AG10803 (cell line): ENCODE results near the gene FAM50B.

ENCODE experiments used
- DNase-seq: peaks from one replicate; pipeline ENCODE4 v3.0.0; 2010; ENCODE audit warnings: low read depth
- H3K4me3 ChIP-seq: 2 replicates; pipeline ENCODE4 v1.5.1; 2011; ENCODE audit warnings: mild to moderate bottlenecking, low read length, control low read depth
- CTCF ChIP-seq: conservative IDR thresholded peaks from 2 replicates; pipeline ENCODE4 v1.5.1; 2011; ENCODE audit warnings: mild to moderate bottlenecking, low read length, control low read depth, inconsistent platforms

The FAM50B gene

GRCh38 chr6:3881711-3882421 is 32.7 kb downstream of the FAM50B start:
- no peak overlapping the region for H3K4me3 ChIP-seq
- DNase-seq = no peak
- no peak for TF ChIP-seq CTCF

GRCh38 chr6:3882431-3882830 is 33.3 kb downstream of the FAM50B start:
- no peak for TF ChIP-seq CTCF
- DNase-seq = no peak

GRCh38 chr6:3882866-3883265 is 33.7 kb downstream of the FAM50B start:
- no peak for TF ChIP-seq CTCF
- DNase-seq = peak; percentile 98
- no peak overlapping the region for H3K4me3 ChIP-seq

More at GRCh38 chr6:3882431-3882830, 33.3 kb downstream of the FAM50B start:
- H3K4me3 ChIP-seq = no peak overlapping the region

GRCh38 chr6:3884007-3884745 is 35.0 kb downstream of the FAM50B start:
- DNase-seq = peak; percentile 76
- H3K4me3 ChIP-seq = no peak overlapping the region
- no peak for TF ChIP-seq CTCF

- DNase-seq = no peak
- peak; percentile 38 for TF ChIP-seq CTCF
Observed at GRCh38 chr6:3885262-3886036, 36.3 kb downstream of the FAM50B start.

GRCh38 chr6:3887150-3887700 is 38.1 kb downstream of the FAM50B start:
- peak; percentile 64 for DNase-seq
- H3K4me3 ChIP-seq = no peak overlapping the region
- TF ChIP-seq CTCF = peak; percentile 74

More at GRCh38 chr6:3885262-3886036, 36.3 kb downstream of the FAM50B start:
- H3K4me3 ChIP-seq = no peak overlapping the region
